HG02678 (cell line): ENCODE data around the gene ETV2.
"Not testable (repeated sequence)": the region's sequence is repeated elsewhere in the genome, so short reads cannot be mapped to it uniquely, and the experiment has no call there.

Experiments
- ATAC-seq: cut with Tn5 transposase; IDR thresholded peaks from one replicate; pipeline ENCODE4 v1.9.1; 2021; ENCODE audit warnings: mild to moderate bottlenecking, moderate library complexity; ENCODE audit not compliant: unreplicated experiment

ETV2 gene

GRCh38 chr19:35641515-35642151 lies at the start of gene ETV2:
Gene ETV2 (plus strand): TSS chr19:35641745. CDS start chr19:35642461, 716 bp downstream.
- no peak for ATAC-seq

GRCh38 chr19:35592226-35592625 lies 49.3 kb upstream of the ETV2 start:
- ATAC-seq = no peak

GRCh38 chr19:35595026-35595425 lies 46.5 kb upstream of the ETV2 start:
- ATAC-seq = not testable (repeated sequence)

GRCh38 chr19:35595928-35596327 lies 45.6 kb upstream of the ETV2 start:
- no peak for ATAC-seq

- peak; percentile 60 for ATAC-seq
Measured at GRCh38 chr19:35596366-35596999, 45.1 kb upstream of the ETV2 start.

GRCh38 chr19:35601971-35602370 lies 39.6 kb upstream of the ETV2 start:
- no peak for ATAC-seq

- ATAC-seq = not testable (repeated sequence)
Measured at GRCh38 chr19:35604436-35604835, 37.1 kb upstream of the ETV2 start.

GRCh38 chr19:35607170-35607569 lies 34.4 kb upstream of the ETV2 start:
- ATAC-seq = not testable (repeated sequence)

- no peak for ATAC-seq
Measured at GRCh38 chr19:35607661-35608060, 33.9 kb upstream of the ETV2 start.

- ATAC-seq = no peak
Measured at GRCh38 chr19:35608251-35608650, 33.3 kb upstream of the ETV2 start.

- ATAC-seq = no peak
Measured at GRCh38 chr19:35609851-35610353, 31.6 kb upstream of the ETV2 start.

- ATAC-seq = no peak
Measured at GRCh38 chr19:35612224-35612558, 29.4 kb upstream of the ETV2 start.

GRCh38 chr19:35612559-35613321 lies 28.8 kb upstream of the ETV2 start, which contains the start of gene HAUS5:
Gene HAUS5 (plus strand): TSS chr19:35612735. CDS start chr19:35612795, 60 bp downstream.
- ATAC-seq = peak; percentile 84

- ATAC-seq = no peak
Measured at GRCh38 chr19:35613574-35613973, 28.0 kb upstream of the ETV2 start.

- no peak for ATAC-seq
Measured at GRCh38 chr19:35615036-35615435, 26.5 kb upstream of the ETV2 start.

- no peak for ATAC-seq
Measured at GRCh38 chr19:35618857-35619256, 22.7 kb upstream of the ETV2 start.

GRCh38 chr19:35619290-35619923 lies 22.1 kb upstream of the ETV2 start:
- no peak for ATAC-seq

GRCh38 chr19:35620001-35620400 lies 21.5 kb upstream of the ETV2 start:
- ATAC-seq = no peak

- no peak for ATAC-seq
Measured at GRCh38 chr19:35621708-35622107, 19.8 kb upstream of the ETV2 start.

- no peak for ATAC-seq
Measured at GRCh38 chr19:35622750-35623149, 18.8 kb upstream of the ETV2 start.

- no peak for ATAC-seq
Measured at GRCh38 chr19:35623327-35624010, 18.1 kb upstream of the ETV2 start.
